K562 (cell line): ENCODE measurements around the gene THBS1.

Experiments used
- FOXM1 ChIP-seq, 2 experiments: fragments of 450-650 bp in 1 of 2; sonication (generic) in 1 of 2; formaldehyde crosslinking in 1 of 2; IDR thresholded peaks; 2 replicates each; pipeline versions ENCODE4 v1.6.1 to v1.9.0; 2017 to 2022; ENCODE audit warnings: low read depth in 2 of 2, mild to moderate bottlenecking in 2 of 2, missing genetic modification reagents in 1 of 2, moderate library complexity in 1 of 2
- KAT7 ChIP-seq: sonication (generic); formaldehyde crosslinking; IDR thresholded peaks from 2 replicates; pipeline ENCODE4 v1.8.0; 2022; ENCODE audit warnings: missing genetic modification reagents, mild to moderate bottlenecking, borderline replicate concordance
- NR1H2 ChIP-seq: sonication (generic); formaldehyde crosslinking; IDR thresholded peaks from 2 replicates; pipeline ENCODE4 v1.4.0; 2020; ENCODE audit warnings: mild to moderate bottlenecking, missing genetic modification reagents
- PBX2 ChIP-seq, 2 experiments: IDR thresholded peaks in 1 of 2; conservative IDR thresholded peaks in 1 of 2; 2 replicates each; pipeline ENCODE4 v1.6.1; 2016; ENCODE audit warnings: low read depth in 2 of 2, mild to moderate bottlenecking in 1 of 2, missing compliant biosample characterization in 1 of 2, missing genetic modification characterization in 1 of 2, moderate library complexity in 1 of 2
- ZC3H4 ChIP-seq: sonication (generic); formaldehyde crosslinking; IDR thresholded peaks from 2 replicates; pipeline ENCODE4 v1.9.0; 2021; ENCODE audit warnings: missing genetic modification reagents, borderline replicate concordance

GRCh38 chr15:39574427-39574826 is 6.5 kb upstream of the THBS1 start:
- no peak for TF ChIP-seq FOXM1 (IDR thresholded peaks at IDR 0.05; ENCODE audit: low read depth)
- no peak for TF ChIP-seq FOXM1 (CRISPR knock-in tag; IDR thresholded peaks at IDR 0.05; ENCODE audit: low read depth)
- no peak for TF ChIP-seq ZC3H4 (CRISPR knock-in tag)
- no peak for TF ChIP-seq NR1H2 (CRISPR knock-in tag)
- no peak for TF ChIP-seq PBX2 (CRISPR knock-in tag; IDR thresholded peaks at IDR 0.05; ENCODE audit: low read depth)
- no peak for TF ChIP-seq PBX2 (tag; conservative IDR thresholded peaks at IDR 0.05; ENCODE audit: low read depth)
- no peak for TF ChIP-seq KAT7 (CRISPR knock-in tag)
